Superior temporal gyrus (tissue), 1 donor: ENCODE data around the gene CATSPER1.

Experiments used
- DNase-seq: peaks from one replicate; pipeline ENCODE4 v3.0.0-alpha.2; 2016; ENCODE audit errors: extremely low spot score

CATSPER1 gene

GRCh38 chr11:66002648-66003225, 23.5 kb downstream of the CATSPER1 start:
- DNase-seq: peak; percentile 55

GRCh38 chr11:66001942-66002647, 24.2 kb downstream of the CATSPER1 start, which contains the start of the genes BANF1 and EIF1AD:
Gene BANF1 (plus strand): TSS chr11:66002503. CDS start chr11:66003251, 748 bp downstream.
Gene EIF1AD (minus strand): TSS chr11:66002157. CDS start chr11:66000389, 1,768 bp downstream.
- DNase-seq: peak; percentile 98

GRCh38 chr11:65997286-65997685, 29.0 kb downstream of the CATSPER1 start:
- no peak for DNase-seq

GRCh38 chr11:65992056-65992455, 34.2 kb downstream of the CATSPER1 start:
- DNase-seq: no peak

GRCh38 chr11:65988791-65989592, 37.3 kb downstream of the CATSPER1 start:
- peak; percentile 97 for DNase-seq

GRCh38 chr11:65987336-65987735, 38.9 kb downstream of the CATSPER1 start:
- no peak for DNase-seq

- DNase-seq: no peak
Observed at GRCh38 chr11:65983589-65983987, 42.7 kb downstream of the CATSPER1 start.

GRCh38 chr11:65982824-65983588, 43.3 kb downstream of the CATSPER1 start:
- DNase-seq: no peak

- no peak for DNase-seq
Observed at GRCh38 chr11:65981972-65982823, 44.1 kb downstream of the CATSPER1 start.

GRCh38 chr11:65981101-65981740, 45.1 kb downstream of the CATSPER1 start:
- DNase-seq: no peak

GRCh38 chr11:65979261-65979759, 47.0 kb downstream of the CATSPER1 start:
- no peak for DNase-seq

GRCh38 chr11:65978391-65979238, 47.7 kb downstream of the CATSPER1 start:
- no peak for DNase-seq

GRCh38 chr11:65977621-65978390, 48.5 kb downstream of the CATSPER1 start:
- no peak for DNase-seq

GRCh38 chr11:65976216-65977176, 49.8 kb downstream of the CATSPER1 start:
- DNase-seq: no peak

GRCh38 chr11:65975771-65976170, 50.5 kb downstream of the CATSPER1 start:
- no peak for DNase-seq

- DNase-seq: no peak
Observed at GRCh38 chr11:65973439-65974110, 52.7 kb downstream of the CATSPER1 start.

- DNase-seq: no peak
Observed at GRCh38 chr11:65972116-65972515, 54.2 kb downstream of the CATSPER1 start.
